Measurements from ENCODE around the gene VWC2. TPM values are rescaled to one million over a fixed set of nuclear protein-coding genes. Genes with fewer than 3 reads are reported as not detected.

The VWC2 gene
- total and polyA plus RNA-seq, 4 donors = 0.02 to 0.09 TPM; not detected in 2

DNA sequence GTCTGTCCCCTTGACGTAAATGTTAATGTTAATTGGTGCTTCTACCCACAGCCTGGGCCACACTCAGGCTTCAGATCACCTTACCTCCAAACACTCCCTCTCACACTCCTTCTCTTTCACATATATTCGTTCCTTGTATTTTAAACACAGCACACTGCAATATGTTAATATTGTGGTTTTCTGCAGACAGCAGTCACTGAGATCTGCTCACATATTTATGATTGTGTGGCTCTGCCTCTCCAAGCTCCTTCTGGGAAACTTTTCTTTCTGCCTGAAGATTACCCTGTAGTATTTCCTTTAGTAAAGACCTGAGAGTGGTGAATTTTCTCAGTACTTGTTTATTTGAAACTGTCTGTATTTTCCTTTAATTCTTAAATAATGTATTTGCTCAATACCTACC, 104.7 kb downstream of the VWC2 start:
- WGBS, 2 donors = 10 to 11% methylated on average over 2 of the region's 2 CpGs
- ATAC-seq (ENCODE audit: insufficient read depth, low FRiP score) = no peak
- peak overlapping the region in 1 of 2 donors; percentile 16 for H3K27ac ChIP-seq (ENCODE audit: low read depth in 1 of 2, low read length in 1 of 2)
- no peaks in the 10 kb centered on the region for H3K27me3 ChIP-seq (ENCODE audit: control insufficient read depth in 3 of 3, insufficient read depth in 3 of 3, low read length in 2 of 3)
- DNase-seq = no peak
- no peak for TF ChIP-seq CTCF (IDR thresholded peaks at IDR 0.05; ENCODE audit: control extremely low read depth, extremely low read depth)
- H3K9me3 ChIP-seq (ENCODE audit: control insufficient read depth in 4 of 4, insufficient read depth in 3 of 4, low read length in 3 of 4) = no peaks in the 10 kb centered on the region
- no peaks in the 10 kb centered on the region for H3K36me3 ChIP-seq (ENCODE audit: control insufficient read depth in 4 of 4, insufficient read depth in 4 of 4, low read length in 4 of 4)
- no peak overlapping the region for H3K4me3 ChIP-seq
- peaks cover 0 to 4% (median 0%) of the 10 kb centered on the region in 5 donors for H3K4me1 ChIP-seq (ENCODE audit: control insufficient read depth in 5 of 5, insufficient read depth in 5 of 5, low read length in 5 of 5)
- H3K9ac ChIP-seq (ENCODE audit: insufficient read depth in 1 of 2, low read length in 2 of 2) = no peak overlapping the region

DNA sequence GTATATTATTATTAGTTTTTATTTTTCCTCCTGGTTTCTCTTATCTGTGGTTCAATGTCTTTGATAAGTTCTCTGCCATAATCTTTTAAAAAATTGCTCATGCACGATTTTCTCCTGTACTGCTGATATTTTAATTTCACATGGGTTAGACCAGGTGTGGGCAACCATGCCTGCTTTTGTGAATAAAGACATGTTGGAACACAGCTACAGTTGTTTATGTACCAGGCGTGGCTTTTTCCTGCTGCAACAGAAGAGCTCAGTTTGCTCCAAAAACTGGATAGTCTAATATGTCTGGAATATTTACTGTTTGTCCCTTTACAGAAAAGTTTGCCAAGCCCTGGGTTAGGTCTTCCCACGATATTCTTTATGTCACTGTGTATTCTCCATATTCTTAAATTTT, 105.2 kb downstream of the VWC2 start:
- 60 to 72% methylated on average over 3 of the region's 3 CpGs for WGBS, 2 donors
- ATAC-seq (ENCODE audit: insufficient read depth, low FRiP score) (no peak), DNase-seq (no peak)
- Histone ChIP-seq H3K27ac (ENCODE audit: low read depth in 1 of 2, low read length in 1 of 2) (peak overlapping the region in 1 of 2 donors; percentile 16), H3K9me3 (ENCODE audit: control insufficient read depth in 4 of 4, insufficient read depth in 3 of 4, low read length in 3 of 4) (no peaks in the 10 kb centered on the region), H3K36me3 (ENCODE audit: control insufficient read depth in 4 of 4, insufficient read depth in 4 of 4, low read length in 4 of 4) (no peaks in the 10 kb centered on the region), H3K4me1 (ENCODE audit: control insufficient read depth in 5 of 5, insufficient read depth in 5 of 5, low read length in 5 of 5) (peaks cover 0 to 4% (median 0%) of the 10 kb centered on the region in 5 donors), H3K9ac (ENCODE audit: insufficient read depth in 1 of 2, low read length in 2 of 2) (no peak overlapping the region), H3K4me3 (no peak overlapping the region), H3K27me3 (ENCODE audit: control insufficient read depth in 3 of 3, insufficient read depth in 3 of 3, low read length in 2 of 3) (no peaks in the 10 kb centered on the region)
- no peak for TF ChIP-seq CTCF (IDR thresholded peaks at IDR 0.05; ENCODE audit: control extremely low read depth, extremely low read depth)

DNA sequence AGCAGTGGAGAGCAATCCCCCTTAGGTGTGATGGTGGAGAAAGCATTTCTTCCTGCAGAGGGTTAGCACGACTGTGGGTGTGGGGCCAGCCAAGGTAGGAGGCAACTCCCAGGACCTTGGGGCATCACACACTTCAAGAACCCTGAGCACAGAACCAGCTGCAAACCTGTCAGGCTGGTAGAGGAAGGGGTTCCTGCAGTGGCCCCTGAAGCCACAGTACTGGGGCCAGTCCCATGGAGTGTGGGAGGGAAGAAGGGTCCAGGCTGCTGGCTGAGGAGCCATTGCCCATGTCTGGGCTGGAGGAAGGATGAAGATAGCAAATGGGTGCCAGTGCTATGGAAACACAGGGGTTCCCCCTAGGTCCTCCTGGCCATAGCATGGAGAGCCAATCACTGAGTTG, 110.5 kb downstream of the VWC2 start:
- Histone ChIP-seq H3K27ac (ENCODE audit: low read depth in 1 of 2, low read length in 1 of 2) (no peak overlapping the region), H3K36me3 (ENCODE audit: control insufficient read depth in 4 of 4, insufficient read depth in 4 of 4, low read length in 4 of 4) (no peaks in the 10 kb centered on the region), H3K9me3 (ENCODE audit: control insufficient read depth in 4 of 4, insufficient read depth in 3 of 4, low read length in 3 of 4) (no peaks in the 10 kb centered on the region), H3K4me3 (no peak overlapping the region), H3K4me1 (ENCODE audit: control insufficient read depth in 5 of 5, insufficient read depth in 5 of 5, low read length in 5 of 5) (no peaks in the 10 kb centered on the region), H3K9ac (ENCODE audit: insufficient read depth in 1 of 2, low read length in 2 of 2) (no peak overlapping the region), H3K27me3 (ENCODE audit: control insufficient read depth in 3 of 3, insufficient read depth in 3 of 3, low read length in 2 of 3) (no peaks in the 10 kb centered on the region)
- ATAC-seq (ENCODE audit: insufficient read depth, low FRiP score) = no peak
- TF ChIP-seq CTCF (IDR thresholded peaks at IDR 0.05; ENCODE audit: control extremely low read depth, extremely low read depth) = no peak
- 78 to 81% methylated on average over 1 of the region's 1 CpG for WGBS, 2 donors
- no peak for DNase-seq

DNA sequence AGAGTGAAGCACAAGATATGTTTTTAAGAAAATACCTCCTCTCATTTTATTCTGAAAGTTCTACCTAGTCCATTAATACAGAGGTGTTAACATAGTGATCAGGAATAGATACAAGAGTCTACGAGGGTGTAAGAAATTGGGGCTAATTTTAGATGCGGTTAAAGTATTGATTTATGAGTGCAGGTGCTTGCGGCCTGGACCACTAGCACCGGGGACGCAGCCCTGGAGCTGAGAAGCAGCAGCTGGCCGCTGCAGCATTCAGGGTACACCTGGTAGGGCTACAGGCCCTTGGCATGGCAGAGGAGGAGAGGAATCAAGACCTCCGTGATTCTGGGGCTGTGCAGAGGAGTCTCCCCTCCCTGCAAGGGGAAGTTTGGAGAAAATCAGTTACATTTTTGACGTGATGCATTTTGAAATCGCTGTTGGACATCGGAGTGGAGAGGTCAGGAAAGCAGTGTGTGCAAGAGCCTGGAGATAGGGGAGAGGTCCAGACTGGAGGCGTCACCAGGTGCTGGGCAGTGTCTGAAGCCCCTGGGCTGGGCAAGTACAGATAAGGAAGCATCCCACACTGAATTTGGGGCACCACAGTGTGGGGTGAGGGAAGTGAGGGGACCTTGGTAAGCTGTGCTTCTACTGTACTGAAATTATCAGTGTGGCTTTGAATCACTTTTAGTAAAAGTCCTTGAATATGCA, 112.3 kb downstream of the VWC2 start:
- 70 to 72% methylated on average over 11 of the region's 11 CpGs for WGBS, 2 donors
- ATAC-seq (ENCODE audit: insufficient read depth, low FRiP score) = no peak
- H3K9me3 ChIP-seq (ENCODE audit: control insufficient read depth in 4 of 4, insufficient read depth in 3 of 4, low read length in 3 of 4) = no peaks in the 10 kb centered on the region
- H3K27ac ChIP-seq (ENCODE audit: low read depth in 1 of 2, low read length in 1 of 2) = no peak overlapping the region
- H3K9ac ChIP-seq (ENCODE audit: insufficient read depth in 1 of 2, low read length in 2 of 2) = no peak overlapping the region
- no peak overlapping the region for H3K4me3 ChIP-seq
- DNase-seq = no peak
- no peaks in the 10 kb centered on the region for H3K36me3 ChIP-seq (ENCODE audit: control insufficient read depth in 4 of 4, insufficient read depth in 4 of 4, low read length in 4 of 4)
- no peaks in the 10 kb centered on the region for H3K27me3 ChIP-seq (ENCODE audit: control insufficient read depth in 3 of 3, insufficient read depth in 3 of 3, low read length in 2 of 3)
- H3K4me1 ChIP-seq (ENCODE audit: control insufficient read depth in 5 of 5, insufficient read depth in 5 of 5, low read length in 5 of 5) = no peaks in the 10 kb centered on the region
- TF ChIP-seq CTCF (IDR thresholded peaks at IDR 0.05; ENCODE audit: control extremely low read depth, extremely low read depth) = no peak

Measured in lung (tissue), 12 donors.